HG02763 (cell line): Measurements from ENCODE around the gene ANG.
"Not testable (repeated sequence)": the region's sequence is repeated elsewhere in the genome, so short reads cannot be mapped to it uniquely, and the experiment has no call there.

Experiments used
- ATAC-seq: cut with Tn5 transposase; IDR thresholded peaks from one replicate; pipeline ENCODE4 v1.9.1; 2021; ENCODE audit warnings: mild to moderate bottlenecking, moderate library complexity; ENCODE audit not compliant: unreplicated experiment

ANG gene

DNA sequence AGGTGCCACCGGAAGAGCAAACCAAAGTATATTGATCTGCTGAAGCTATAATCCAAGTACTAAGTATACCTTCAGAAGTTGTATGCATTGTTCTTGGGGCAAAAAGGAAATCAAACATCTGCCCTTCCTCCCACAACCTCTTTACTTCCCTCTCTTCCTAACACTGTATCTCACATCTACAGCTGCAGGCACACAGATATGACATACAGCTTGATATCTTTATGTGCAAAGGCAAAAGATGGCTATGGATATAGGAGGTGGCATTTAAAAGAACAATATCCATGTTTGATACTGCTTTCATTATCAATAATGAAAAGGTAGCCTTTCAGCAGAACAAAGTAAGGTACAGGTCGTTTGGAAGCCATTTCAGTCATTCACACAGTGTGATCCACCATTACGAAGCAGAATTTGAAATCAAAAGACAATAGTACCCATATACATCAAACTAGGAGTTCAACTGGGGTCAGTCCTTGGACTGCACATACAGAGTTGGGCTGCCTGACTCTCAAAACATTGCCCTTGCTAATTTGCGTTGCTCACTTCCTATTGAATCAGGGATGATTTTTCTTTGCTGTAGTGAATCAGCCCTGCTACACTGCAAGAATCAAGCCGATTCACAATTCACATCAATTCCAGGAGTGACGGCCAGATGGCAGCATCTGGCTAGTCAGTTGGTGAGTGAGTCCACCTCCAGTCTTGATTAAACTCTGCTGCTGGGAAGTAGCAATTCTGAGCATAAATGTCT is 8.9 kb downstream of the ANG start:
- ATAC-seq: no peak

GRCh38 chr14:20698018-20698329 is 9.4 kb downstream of the ANG start:
- no peak for ATAC-seq

- no peak for ATAC-seq
Observed at GRCh38 chr14:20698934-20699333, 10.4 kb downstream of the ANG start.

DNA sequence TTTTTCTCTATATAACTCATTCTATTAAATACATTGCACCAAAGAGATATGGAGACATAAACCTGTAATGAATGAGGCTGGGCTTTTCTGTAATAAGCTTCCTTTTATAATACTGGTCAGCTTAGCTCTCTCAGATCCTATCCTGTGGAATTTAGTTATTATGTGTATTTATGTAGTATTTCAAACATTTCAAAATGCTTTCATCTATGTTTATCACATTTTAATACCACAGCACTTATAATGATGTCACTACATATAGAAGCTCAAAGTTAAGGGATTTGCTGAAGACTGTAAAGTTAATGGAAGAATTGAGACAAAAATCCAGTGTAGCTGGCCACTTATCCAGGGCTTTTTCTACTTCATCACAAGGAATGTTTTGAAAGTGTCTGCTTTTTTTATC is 11.4 kb downstream of the ANG start:
- no peak for ATAC-seq

GRCh38 chr14:20700965-20701364 is 12.4 kb downstream of the ANG start:
- ATAC-seq: not testable (repeated sequence)

DNA sequence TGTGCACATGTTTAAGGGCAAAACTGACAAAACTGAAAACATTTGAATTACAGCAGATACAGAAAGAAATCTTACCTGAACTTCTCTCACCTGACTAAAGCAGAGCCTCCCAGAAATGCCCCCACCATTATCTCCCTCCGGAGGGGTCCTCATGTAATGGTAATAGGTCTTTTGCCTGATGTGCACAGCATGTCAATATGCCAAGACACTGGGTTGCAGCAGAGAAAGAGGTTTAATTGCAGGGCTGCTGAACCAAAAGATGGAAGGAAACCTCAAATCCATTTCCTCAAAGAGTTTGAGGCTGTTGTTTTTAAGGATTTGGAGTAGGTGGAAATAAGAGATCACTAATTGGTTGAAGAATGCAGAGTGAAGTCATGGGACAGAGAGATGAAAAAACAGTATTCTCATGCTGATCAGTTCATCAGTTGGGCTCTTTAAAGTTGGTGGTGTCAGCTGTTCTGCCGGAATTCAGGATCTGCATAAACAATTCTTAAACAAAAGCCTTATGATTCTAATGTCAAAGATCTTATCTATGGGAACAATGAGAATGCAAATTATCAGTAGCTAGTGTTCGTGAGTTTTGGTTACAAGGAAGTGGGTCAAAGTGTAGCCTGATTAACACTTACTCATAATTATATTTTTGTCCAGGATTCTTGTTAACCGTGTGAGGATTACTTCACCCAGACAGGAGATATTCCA is 18.2 kb downstream of the ANG start:
- ATAC-seq: no peak

DNA sequence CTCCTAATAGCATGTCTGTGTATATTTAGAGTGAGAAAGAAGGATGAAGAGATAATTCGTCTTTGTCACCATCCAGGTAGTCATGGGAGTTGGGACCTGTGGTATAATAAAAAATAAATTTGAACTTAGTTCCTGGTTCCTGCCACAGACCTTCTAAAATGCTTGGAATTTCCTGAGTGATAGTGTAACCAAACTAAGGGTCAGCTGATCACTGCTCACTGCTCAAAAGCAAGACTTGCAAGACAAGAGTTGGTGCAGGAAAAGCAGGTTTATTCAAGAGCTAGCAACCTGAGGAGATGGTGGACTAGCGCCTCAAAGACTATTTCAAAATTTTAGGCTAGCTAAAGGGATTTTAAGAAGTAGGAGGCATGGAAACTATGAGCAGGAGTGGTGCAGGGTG is 19.1 kb downstream of the ANG start:
- no peak for ATAC-seq

GRCh38 chr14:20711261-20711660 is 22.7 kb downstream of the ANG start:
- ATAC-seq: no peak

GRCh38 chr14:20711685-20712084 is 23.1 kb downstream of the ANG start:
- no peak for ATAC-seq

DNA sequence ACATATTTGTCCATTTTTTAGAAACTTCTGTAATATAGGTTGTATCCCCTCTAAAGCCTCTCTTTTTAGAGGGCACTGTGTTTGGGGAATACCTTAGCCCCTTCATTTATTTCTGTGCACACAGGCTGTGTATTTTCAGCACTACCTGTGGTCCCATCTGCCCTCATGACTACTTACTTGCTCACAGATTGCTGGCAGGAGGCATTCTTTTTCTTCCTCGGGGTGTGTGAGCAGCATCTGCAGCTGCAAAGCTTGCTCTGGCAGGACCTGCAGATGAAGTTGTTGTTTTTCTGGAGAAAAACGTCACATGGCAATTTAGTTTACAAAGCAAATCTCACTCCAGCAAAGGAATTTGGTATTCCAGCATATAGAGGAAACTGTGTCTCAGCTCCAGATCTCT is 24.3 kb downstream of the ANG start:
- no peak for ATAC-seq

DNA sequence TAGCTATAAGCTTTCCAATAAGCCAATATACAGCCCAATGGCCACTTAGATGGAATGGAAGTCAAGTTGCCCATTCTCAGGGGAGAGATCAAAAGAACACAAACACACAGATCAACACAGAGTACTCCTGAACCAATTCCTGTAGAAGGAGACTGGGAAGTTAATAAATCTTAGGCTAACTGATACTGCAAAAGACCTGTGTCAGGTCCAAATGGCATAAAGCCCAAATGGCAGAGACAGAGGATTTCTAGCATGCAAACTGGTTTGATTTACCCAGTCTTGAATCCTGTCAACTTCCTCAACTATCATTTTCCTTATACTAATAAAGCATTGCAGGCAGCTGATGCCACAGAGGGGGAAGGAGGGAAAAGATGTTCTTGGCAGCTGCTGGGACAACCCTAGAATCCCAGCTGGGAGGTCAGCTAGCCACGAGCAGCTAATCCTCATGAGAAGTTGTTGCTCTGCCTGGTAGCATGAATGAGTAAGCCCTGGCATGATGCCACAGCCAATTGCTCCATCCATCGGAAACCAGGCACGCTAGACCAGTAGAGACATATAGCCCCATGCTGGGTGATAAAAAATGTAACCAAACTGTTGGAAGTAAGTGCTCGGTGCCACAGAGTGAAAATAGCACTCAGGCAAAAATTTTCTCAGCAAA is 26.2 kb downstream of the ANG start:
- ATAC-seq: no peak

DNA sequence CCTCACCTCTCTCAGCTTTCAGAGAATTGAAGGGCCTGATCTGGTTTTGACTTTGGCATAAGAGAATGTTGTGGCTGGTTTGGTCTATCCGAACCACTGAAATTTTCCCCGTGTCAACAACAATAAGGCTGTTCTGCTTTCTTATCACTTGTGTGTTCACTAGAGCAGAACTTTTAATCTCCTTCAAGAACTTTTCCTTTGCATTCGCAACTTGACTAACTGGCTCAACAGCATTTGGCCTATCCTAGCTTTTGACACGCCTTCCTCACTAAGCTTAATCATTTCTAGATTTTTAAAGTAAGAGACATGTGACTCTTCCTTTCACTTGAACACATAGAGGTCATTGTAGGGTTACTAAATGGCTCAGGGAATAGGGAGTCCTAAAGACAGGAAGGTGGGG is 31.2 kb downstream of the ANG start:
- ATAC-seq: no peak

GRCh38 chr14:20720741-20721140 is 32.2 kb downstream of the ANG start:
- ATAC-seq: no peak

- no peak for ATAC-seq
Observed at GRCh38 chr14:20722016-20722415, 33.5 kb downstream of the ANG start.

DNA sequence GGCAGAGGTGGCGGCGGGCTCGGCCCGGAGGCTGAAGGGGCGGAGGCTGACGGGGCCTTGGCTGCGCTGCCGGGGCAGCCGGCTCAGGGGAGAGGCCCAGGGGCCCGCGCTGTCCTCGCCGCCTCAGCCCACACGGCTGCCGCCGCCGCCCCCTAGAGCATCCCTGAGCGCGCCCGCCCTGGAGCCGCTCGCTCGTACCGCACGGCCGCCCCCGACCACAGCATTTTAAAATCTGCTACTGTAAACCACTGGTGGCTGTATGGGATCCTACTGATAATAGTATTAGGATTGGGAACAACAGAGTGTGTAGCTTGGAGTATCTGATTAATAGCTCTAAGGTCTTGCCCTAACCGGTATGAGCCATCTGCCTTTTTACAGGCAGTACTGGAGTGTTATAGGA is 34.9 kb downstream of the ANG start:
- no peak for ATAC-seq

GRCh38 chr14:20726121-20726520 is 37.6 kb downstream of the ANG start:
- ATAC-seq: not testable (repeated sequence)

GRCh38 chr14:20726531-20726930 is 38.0 kb downstream of the ANG start:
- ATAC-seq: no peak

DNA sequence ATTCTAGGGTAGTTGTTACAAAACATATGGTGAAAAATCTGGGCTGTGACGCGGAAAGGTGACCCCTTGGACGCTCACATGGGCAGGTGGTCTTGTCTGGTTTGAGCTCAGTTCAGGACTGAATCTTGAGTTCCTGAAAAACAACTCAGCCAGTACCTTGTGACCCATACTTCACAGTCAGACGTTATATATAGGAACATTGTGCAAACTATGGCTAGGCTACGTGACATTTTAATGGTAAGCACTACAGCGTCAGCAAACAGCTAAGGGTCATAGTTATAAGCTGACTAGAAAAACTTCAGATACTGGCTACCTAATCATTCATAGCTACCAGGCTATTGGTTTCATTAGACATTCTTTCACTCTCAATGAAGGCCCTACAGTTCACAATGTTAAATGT is 42.3 kb downstream of the ANG start:
- no peak for ATAC-seq

- no peak for ATAC-seq
Observed at GRCh38 chr14:20732477-20732876, 43.9 kb downstream of the ANG start.

GRCh38 chr14:20732979-20733635 is 44.5 kb downstream of the ANG start:
- no peak for ATAC-seq

DNA sequence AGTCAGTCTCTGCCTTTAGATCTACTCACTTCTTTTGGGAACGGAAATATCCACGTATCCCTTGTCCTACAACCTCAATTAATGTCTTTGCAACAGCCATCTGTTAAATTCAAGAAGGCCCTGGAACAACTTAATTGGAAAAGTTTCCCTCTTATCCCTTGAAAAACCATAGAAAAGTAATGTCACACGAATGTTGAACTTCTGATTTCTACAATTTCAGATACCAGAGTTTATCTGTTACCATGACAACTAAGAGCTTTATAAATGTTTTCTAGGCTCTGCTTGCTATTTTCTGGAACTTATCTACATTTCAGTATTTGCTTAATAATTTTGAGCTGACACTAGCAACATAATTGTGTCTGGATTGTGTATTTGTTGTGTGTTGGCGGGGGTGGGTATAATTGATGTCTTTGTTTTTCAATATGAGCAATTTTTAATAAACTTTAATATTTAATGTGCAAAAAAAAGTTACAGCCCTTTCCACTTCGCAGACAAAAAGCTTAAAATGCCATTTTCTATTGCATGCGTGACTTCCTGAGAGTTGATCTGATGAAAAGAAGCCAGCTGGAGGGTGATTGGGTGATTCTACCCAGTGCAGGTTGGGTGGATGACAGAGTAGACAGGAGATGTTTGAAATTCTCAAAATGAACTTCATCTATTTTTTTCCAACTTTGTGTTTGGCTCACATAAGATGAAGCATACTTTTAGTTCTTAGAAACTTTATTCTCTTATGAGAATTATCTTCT is 45.3 kb downstream of the ANG start:
- ATAC-seq: no peak
